RWPE2 (cell line): ENCODE measurements around the gene MBTPS1.

ENCODE experiments used
- ATAC-seq: fragments of 200-7000 bp; cut with Tn5 transposase; 3 replicates; pipeline ENCODE4 v1.9.1; 2021; ENCODE audit warnings: low read depth
- DNase-seq: peaks from one replicate; pipeline ENCODE4 v3.0.0-alpha.2; 2020; ENCODE audit warnings: low spot score
- H3K27ac ChIP-seq: fragments of 450-650 bp; 2 replicates; pipeline ENCODE4 v1.5.1; 2017; ENCODE audit warnings: mild to moderate bottlenecking; ENCODE audit not compliant: poor library complexity, severe bottlenecking
- H3K27me3 ChIP-seq: fragments of 250-450 bp; sonication (Bioruptor Pico); 2 replicates; pipeline ENCODE4 v1.5.1; 2021; ENCODE audit warnings: mild to moderate bottlenecking, moderate library complexity; ENCODE audit not compliant: insufficient read depth, poor library complexity, severe bottlenecking
- H3K36me3 ChIP-seq: fragments of 250-450 bp; sonication (Bioruptor Pico); 2 replicates; pipeline ENCODE4 v1.5.1; 2020; ENCODE audit warnings: low read depth, mild to moderate bottlenecking, moderate library complexity
- H3K4me1 ChIP-seq: fragments of 250-450 bp; sonication (Bioruptor Pico); 2 replicates; pipeline ENCODE4 v1.5.1; 2021; ENCODE audit warnings: mild to moderate bottlenecking, moderate library complexity; ENCODE audit not compliant: insufficient read depth, poor library complexity, severe bottlenecking
- H3K4me3 ChIP-seq: fragments of 250-450 bp; sonication (Bioruptor Pico); 2 replicates; pipeline ENCODE4 v1.5.1; 2021; ENCODE audit warnings: mild to moderate bottlenecking, moderate library complexity; ENCODE audit not compliant: severe bottlenecking
- H3K9me3 ChIP-seq: fragments of 250-450 bp; sonication (Bioruptor Pico); 2 replicates; pipeline ENCODE4 v1.5.1; 2021; ENCODE audit warnings: mild to moderate bottlenecking, moderate library complexity; ENCODE audit not compliant: severe bottlenecking
- CTCF ChIP-seq: fragments of 450-650 bp; IDR thresholded peaks from one replicate; pipeline ENCODE4 v1.5.1; 2017; ENCODE audit warnings: mild to moderate bottlenecking, moderate library complexity; ENCODE audit not compliant: poor library complexity, severe bottlenecking

MBTPS1 gene

GRCh38 chr16:84072014-84072413 is 44.7 kb downstream of the MBTPS1 start:
- Histone ChIP-seq H3K27me3 (no peaks in the 10 kb centered on the region), H3K4me1 (peaks cover 8% of the 10 kb centered on the region), H3K27ac (no peak overlapping the region), H3K4me3 (no peak overlapping the region), H3K9me3 (no peaks in the 10 kb centered on the region), H3K36me3 (peaks cover 93% of the 10 kb centered on the region)
- no peak for TF ChIP-seq CTCF
- peak; percentile 74 for ATAC-seq
- DNase-seq, result no peak

GRCh38 chr16:84071121-84071520 is 45.6 kb downstream of the MBTPS1 start:
- peaks cover 8% of the 10 kb centered on the region for H3K4me1 ChIP-seq
- peaks cover 96% of the 10 kb centered on the region for H3K36me3 ChIP-seq
- DNase-seq (no peak), ATAC-seq (no peak)
- no peak for TF ChIP-seq CTCF
- H3K9me3 ChIP-seq, result no peaks in the 10 kb centered on the region
- H3K27ac ChIP-seq, result no peak overlapping the region
- H3K27me3 ChIP-seq, result no peaks in the 10 kb centered on the region
- H3K4me3 ChIP-seq, result no peak overlapping the region

- TF ChIP-seq CTCF, result no peak
- H3K9me3 ChIP-seq, result no peaks in the 10 kb centered on the region
- H3K27me3 ChIP-seq, result no peaks in the 10 kb centered on the region
- peaks cover 8% of the 10 kb centered on the region for H3K4me1 ChIP-seq
- no peak overlapping the region for H3K27ac ChIP-seq
- peaks cover 97% of the 10 kb centered on the region for H3K36me3 ChIP-seq
- ATAC-seq (no peak), DNase-seq (no peak)
- H3K4me3 ChIP-seq, result no peak overlapping the region
Observed at GRCh38 chr16:84069540-84069939, 47.2 kb downstream of the MBTPS1 start.

- no peaks in the 10 kb centered on the region for H3K9me3 ChIP-seq
- no peak overlapping the region for H3K27ac ChIP-seq
- no peak for TF ChIP-seq CTCF
- peaks cover 8% of the 10 kb centered on the region for H3K4me1 ChIP-seq
- H3K27me3 ChIP-seq, result no peaks in the 10 kb centered on the region
- H3K4me3 ChIP-seq, result no peak overlapping the region
- H3K36me3 ChIP-seq, result peaks cover 97% of the 10 kb centered on the region
- ATAC-seq (no peak), DNase-seq (no peak)
Observed at GRCh38 chr16:84068783-84069462, 47.8 kb downstream of the MBTPS1 start.

GRCh38 chr16:84068041-84068440 is 48.7 kb downstream of the MBTPS1 start:
- H3K9me3 ChIP-seq, result no peaks in the 10 kb centered on the region
- H3K36me3 ChIP-seq, result peaks cover 95% of the 10 kb centered on the region
- no peak overlapping the region for H3K4me3 ChIP-seq
- H3K27me3 ChIP-seq, result no peaks in the 10 kb centered on the region
- H3K4me1 ChIP-seq, result peaks cover 8% of the 10 kb centered on the region
- H3K27ac ChIP-seq, result no peak overlapping the region
- no peak for TF ChIP-seq CTCF
- DNase-seq (no peak), ATAC-seq (no peak)
